T follicular helper cell (primary cell): ENCODE measurements around the gene FCER1G.
"Not testable (repeated sequence)": the region's sequence is repeated elsewhere in the genome, so short reads cannot be mapped to it uniquely, and the experiment has no call there.

Experiments used
- DNase-seq: peaks from one replicate; pipeline ENCODE4 v3.0.0-alpha.2; 2020; ENCODE audit warnings: low read depth

Gene FCER1G

DNA sequence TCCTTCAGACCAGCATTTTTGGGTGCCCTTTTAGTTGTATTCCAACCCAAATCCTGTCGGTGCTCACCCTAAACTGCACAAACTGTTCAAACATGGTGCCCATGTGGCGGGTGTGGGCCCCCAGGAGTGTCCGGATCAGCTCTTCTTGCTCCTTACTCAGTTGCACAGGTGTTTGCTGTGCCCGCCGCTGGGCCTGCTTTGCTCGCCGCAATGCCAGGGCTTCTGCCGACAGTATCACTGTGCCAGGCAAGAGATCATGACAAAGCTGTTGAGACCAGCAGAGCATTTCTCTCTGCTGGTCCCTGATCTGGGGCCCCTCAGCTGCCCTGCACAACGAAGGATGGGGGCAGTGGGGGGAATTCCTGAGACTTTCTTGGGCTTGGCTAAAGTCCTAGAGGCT is 18.0 kb downstream of the FCER1G start:
- no peak for DNase-seq

DNA sequence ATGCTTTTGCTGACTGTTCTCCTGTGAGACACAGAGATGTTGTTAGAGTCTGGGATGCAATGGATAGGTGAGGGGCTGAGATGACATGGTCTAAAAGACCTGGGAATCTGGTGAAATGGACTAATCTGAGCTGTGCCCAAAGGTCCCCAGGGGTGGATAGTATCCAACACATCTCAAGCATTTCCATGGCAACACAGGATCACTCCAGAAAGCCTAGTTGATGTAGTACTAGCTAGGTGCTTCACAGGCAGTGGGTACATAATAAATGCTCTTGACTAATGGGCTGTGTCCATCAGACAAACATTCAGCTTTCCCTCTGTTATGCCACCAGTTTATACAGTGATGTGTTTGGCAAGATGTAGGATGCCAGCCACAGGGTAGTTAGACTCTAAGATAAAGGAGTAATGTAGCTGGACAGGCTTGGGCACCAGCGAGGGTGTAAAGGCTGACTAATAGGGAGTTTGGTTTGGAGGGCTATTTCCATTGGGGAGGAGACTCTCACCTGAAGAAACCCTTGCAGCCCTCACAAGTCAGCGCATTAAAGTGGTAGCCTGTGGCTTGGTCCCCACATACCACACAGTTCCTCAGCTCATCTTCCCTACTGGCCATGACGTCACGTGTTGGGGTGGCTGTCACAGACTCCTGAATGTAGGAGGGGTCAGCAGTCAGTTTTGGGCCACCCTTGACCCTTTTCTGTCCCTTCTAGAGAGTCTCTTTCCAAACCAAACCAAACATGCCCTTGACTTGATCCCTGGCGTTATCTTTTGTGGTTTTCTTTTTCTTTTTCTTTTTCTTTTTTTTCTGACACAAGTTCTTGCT is 21.1 kb downstream of the FCER1G start:
- DNase-seq = no peak

DNA sequence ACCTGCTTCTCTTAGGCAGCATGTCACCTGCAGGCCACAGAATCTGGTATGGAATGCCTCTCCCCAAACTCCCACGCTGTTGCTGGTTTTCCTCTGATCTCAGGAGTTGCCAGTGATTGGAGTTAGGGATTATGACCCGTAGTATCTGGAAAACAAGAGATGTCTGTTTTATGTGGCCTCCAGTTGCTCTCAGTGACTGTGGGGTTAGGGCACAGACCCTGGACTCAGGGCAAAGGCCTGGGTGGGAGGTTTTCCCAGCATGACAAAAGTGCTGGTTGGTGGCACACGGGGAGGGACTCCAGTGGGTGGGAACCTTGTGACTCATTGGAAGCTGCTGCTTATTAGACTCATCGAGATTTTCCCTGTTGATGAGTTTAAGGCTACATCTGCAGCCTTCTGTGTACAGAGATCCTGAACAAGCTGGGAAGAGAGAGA is 23.0 kb downstream of the FCER1G start, which contains the start of gene NR1I3:
Gene NR1I3 (minus strand): TSS at position 165 of the 435 bp plus-strand sequence. CDS start 1,638 bp downstream, outside the sequence.
- DNase-seq = no peak

DNA sequence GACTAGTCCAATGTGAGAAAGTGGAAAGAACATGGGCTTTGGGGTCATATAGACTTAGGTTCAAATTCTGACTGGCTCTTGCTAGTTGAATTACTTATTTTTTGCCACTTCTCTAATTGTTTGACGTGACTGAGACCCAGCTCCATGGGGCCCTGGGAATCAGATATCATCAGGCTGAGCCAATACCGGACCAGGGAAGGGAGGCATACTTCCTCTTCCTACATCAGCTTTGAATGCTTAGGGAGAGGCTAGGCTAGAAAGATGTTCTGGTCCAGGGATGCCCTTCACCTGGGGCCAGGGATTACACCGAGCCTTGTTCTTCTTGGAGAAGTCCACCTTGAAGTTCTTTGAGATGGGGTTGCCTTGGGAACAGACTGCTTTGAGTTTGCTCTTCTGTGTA is 26.6 kb downstream of the FCER1G start:
- DNase-seq = no peak

DNA sequence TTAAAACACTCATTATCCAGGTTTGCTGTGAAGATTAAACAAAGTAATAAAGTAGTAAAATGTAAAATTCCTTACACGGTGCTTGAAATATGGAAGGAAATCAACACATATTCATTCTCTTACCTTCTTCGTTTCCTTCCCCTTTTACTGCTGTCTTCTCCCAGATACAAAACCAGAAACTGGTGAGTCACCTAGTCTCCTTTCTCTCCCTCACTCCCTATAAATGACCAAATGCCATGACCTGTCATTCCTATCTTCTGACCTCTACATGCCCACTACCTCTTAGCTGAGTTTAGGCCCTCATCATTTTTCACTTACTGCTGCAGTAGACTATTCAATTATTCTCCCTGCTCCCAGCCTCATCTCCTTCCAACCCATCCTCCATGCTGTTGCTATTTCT is 27.2 kb downstream of the FCER1G start:
- DNase-seq = no peak

DNA sequence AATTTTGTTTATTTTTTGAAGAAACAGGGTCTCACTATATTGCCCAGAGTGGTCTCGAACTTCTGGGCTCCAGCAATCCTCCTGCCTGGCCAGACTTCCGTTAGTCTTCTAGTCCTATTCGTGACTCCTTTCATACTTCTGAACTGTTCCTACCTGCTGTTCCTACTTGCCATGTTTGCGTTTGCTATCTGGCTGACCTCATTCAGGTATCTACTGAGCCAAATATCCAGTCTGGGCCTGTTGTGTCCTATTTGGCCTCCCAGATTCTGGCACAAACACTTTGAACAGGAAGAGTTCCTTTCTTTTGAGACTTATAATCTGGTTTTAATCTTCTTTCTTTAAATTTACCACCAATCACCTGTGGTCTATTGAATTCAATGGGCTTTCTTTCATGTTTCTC is 29.8 kb downstream of the FCER1G start:
- DNase-seq = no peak

DNA sequence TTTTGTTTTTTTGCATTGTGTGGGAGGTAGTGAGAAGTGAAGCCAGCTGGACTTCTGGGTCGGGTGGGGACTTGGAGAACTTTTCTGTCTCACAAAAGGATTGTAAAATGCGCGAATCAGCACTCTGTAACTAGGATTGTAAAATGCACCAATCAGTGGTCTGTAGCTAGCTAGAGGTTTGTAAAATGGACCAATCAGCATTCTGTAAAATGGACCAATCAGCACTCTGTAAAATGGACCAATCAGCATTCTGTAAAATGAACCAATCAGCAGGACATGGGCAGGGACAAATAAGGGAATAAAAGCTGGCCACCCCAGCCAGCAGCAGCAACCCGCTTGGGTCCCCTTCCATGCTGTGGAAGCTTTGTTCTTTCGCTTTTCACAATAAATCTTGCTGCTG is 35.0 kb downstream of the FCER1G start:
- DNase-seq = not testable (repeated sequence)

DNA sequence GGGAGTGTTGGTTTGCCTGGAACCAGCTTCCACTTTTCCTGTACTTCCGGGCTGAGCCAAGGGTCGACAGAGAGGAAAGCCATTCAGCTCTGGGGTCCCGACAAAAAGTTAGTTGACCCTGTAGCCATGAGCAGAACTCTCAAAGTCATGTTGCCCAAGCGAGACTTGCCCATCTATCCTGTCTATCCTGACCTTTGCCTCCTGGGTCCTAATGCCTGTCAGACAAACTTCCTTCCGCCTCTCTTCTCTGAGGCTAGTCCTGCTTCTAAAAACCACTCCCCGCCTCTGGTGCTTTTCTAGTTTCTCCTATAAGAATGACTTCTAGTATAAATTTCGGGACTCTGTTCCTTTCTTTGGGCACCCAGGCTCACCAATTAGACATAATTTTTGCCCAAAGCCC is 35.7 kb downstream of the FCER1G start:
- no peak for DNase-seq

DNA sequence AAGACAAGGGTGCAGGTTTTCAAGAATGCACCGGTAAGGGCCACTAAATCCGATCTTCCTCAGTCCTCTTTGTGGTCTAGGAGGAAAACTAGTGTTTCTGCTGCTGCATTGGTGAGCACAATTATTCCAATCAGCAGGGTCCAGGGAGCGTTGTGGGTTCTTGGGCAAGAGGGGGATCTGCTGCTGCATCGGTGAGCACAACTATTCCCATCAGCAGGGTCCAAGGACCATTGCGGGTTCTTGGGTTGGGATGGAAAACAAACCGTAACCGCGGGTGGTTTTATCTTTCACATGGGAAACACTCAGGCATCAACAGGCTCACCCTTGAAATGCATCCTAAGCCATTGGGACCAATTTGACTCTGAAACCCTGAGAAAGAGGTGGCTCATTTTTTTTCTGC is 36.5 kb downstream of the FCER1G start:
- DNase-seq = no peak

DNA sequence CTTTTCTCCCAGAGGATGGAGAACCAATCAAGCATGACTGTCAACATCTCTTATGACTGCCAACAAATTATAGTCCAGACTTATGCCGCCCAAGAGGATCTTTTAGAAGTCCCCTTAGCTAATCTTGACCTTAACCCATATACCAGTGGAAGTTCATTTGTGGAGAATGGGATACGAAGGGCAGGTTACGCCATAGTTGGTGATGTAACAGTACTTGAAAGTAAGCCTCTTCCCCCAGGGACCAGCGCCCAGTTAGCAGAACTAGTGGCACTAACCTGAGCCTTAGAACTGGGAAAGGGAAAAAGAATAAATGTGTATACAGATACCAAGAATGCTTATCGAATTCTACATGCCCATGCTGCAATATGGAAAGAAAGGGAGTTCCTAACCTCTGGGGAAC is 40.2 kb downstream of the FCER1G start:
- DNase-seq = not testable (repeated sequence)

DNA sequence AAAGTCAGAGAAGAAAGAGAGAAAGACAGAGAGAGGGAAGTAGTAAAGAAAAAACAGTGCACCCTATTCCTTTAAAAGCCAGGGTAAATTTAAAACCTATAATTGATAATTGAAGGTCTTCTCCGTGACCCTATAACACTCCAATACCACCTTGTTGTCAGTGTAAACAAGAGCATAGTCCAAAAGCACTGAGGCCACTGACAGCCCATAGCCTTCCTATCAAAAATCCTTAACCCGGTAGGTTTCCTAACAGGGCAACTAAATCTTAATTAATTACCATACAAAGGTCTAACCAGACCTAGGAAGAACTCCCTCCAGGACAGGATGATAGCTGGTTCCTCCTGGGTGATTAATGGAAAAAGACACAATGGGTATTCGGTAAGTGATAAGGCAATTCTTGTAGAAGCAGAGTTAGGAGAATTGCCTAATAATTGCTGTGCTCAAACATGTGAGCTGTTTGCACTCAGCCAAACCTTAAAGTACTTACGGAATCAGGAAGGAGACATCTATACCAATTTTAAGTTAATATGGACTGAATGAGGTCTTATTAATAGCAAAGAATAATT is 40.9 kb downstream of the FCER1G start:
- not testable (repeated sequence) for DNase-seq

DNA sequence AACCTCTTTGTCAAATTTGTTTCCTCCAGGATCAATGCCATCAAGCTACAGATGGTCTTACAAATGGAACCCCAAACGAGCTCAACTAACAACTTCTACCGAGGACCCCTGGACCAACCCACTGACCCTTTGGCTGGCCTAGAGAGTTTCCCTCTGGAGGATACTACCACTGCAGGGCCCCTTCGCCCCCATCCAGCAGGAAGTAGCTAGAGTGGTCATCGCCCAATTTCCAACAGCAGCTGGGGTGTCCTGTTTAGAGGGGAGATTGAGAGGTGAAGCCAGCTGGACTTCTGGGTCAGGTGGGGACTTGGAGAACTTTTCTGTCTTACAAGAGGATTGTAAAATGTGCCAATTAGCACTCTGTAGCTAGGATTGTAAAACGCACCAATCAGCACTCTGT is 42.0 kb downstream of the FCER1G start:
- not testable (repeated sequence) for DNase-seq

DNA sequence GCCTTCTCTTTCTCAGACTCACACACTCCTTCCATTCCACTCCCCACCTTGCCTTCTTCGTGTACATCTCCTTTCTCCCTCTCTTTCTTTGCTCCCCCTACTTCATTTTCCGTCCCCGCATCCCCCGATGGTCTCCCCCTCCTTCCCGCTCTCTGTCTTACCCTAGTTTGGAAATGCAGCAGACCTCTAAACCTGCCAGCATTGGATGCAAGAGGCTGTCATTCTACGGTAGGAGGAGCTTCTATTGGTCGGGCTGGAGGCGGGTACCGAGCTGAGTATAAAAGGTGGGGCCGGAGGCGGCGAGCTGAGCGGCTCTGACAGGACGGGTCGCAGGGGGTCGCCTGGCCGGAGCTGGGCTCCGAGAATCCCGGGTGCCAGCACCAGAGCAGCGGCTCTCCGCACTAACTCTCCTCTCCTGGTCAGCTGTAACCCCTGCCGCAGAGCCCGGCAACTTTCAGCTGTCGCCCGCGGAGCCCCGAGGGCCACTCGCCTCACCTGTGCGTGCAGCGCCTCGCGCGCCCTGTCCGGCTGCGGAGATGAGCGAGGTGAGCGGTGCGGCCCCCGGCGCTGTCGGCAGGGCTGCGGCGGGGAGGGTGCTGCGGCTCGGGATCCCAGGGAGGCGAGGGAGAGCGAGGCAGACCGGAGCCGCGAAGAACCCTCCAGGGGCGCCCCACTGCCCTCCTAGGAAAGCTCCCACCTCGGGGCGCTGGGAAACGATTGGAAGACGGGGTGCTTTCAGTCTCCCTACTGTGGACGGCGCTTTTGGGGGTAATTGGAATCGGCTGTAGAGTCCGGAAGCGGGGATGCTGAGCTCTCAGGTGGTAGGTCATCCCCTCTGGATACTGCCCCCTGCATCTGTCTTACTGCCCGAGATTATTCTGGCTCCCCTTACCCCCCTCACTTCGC is 43.6 kb downstream of the FCER1G start, which contains the start of gene PCP4L1:
Gene PCP4L1 (plus strand): TSS at position 307 of the 906 bp plus-strand sequence. CDS start 230 bp downstream, at position 537.
- no peak for DNase-seq

DNA sequence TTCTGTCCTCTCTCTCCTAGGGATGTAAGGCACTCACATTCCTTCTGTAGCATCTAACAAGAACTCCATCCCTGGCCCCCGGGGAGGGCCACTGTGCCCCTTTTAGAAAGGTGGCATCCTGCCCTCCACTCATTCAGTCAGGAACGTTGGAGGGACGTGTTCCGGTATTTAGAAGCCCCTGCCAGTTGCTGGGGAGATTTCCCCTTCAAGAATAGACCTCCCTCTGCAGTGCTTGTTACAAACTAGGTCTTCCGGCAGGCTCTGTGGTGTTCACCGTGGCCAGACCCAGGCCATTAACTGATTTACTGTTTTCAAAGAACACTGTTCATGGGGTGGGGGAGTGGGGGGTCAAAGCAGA is 44.2 kb downstream of the FCER1G start:
- DNase-seq = no peak

DNA sequence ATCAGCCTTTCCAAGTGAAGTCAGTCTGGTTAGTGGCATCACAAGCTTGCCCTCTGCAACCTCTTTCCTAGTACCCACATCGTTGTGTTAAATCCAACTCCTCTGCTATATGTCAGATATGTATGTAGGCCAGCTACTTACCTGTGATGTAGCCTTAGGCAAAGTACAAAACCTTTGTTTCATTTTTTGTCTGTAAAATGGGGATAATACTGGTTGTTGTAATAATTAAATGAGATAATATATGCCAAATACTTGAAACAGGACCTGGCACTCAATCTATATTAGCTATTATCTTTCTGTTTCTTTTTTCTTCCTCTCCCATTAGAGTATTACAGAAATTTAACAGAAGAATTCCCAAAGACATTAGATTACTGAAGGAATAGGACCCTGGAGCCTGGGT is 44.7 kb downstream of the FCER1G start:
- DNase-seq = no peak

DNA sequence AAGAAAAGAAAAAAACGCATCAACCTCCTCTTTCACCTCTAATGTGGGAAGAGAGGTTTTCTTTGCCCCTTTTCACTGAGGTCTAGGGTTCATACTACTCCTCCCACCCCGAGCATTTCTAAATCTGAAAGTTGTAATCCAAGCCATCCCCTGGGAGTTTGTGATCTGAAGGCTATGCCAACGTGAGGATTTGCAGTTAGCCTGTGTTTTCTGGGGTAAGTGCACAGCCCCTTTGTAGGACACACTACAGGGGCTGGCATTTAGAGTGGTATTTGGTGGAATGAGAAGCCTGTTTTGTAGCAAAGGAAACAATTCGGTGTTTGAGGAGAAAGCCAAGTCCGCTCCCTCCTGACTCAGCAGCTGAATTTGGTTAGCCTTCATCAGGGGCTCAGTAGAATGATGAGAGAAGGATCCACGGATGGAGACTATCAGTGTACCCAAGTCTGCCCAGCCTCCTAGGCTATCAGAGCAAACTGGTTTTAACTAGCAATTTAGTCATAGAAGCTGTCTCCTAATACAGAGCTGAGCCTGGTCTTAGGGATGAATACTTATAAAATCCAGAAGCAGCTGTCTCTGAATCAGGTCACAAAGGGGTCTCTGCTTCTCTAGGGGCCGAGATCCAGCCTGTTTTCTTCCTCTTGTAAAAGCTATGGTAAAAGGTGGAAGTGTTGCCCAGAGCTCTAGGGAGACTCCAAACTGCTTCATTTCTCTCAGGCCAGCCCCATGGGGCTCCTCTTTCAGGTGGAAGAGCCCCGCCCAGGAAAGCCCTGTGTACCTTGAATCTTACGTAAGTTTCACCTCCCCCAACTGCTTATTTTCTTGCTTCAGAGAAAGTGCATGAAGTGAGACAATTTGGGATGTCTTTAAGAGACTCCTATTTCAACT is 45.5 kb downstream of the FCER1G start:
- no peak for DNase-seq

DNA sequence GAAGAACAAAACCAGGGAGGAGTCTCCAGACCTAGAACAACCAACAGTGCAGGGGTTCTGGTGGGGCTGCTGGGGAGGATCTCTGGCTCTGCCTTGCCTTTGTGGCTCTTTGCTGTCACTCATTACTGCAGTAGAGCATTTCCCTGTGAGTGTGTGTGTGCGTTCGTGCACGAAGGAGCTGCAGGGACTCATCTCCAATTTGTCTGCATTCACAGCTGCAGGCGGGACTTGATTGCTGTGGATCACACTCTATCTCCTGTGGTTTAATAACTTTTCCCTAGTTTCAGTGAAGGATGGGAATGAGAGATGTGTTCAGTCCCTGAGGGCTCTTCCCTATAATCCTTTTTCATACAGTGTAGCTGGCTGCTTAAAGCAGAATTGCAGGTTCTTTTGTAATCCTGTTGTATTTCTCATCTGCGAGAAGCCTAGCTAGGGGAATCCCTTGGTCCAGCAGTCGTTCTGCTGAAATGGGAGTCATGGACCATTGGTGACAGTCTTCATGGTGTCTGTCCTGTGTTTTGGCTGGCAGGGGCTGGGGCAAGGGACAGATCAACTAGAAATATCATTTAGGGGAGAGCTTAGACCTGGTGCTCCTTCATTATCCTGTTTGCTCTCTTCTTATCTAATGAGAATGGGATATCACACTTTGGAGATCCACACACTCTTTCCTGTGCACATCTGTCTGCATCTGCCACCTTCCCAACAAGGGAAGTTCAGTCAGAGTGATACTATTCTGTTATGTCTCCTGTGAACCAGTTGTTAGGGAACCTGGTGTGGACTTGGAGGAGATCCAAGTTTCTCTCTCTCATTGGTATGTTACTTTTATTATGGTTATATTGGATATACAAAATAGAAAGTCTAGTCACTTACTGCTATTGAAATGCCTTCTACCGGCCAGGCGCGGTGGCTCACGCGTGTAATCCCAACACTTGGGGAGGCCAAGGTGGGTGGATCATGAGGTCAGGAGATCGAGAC is 46.5 kb downstream of the FCER1G start:
- no peak for DNase-seq

DNA sequence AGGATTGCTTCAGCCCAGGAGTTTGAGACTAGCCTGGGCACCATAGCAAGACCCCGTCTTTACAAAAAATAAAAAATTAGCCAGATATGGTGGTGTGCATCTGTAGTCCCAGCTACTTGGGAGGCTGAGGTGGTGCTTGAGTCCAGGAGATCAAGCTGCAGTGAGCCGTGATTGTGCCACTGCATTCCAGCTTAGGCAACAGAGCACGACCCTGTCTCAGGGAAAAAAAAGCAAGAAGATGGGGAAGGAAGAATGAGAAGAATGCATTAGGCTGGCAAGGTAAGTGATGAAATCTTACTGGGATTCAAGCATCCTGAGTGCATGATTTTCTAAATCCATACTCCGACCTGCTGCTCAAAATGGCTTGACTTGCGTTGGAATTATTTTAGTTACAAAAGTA is 50.2 kb downstream of the FCER1G start:
- no peak for DNase-seq

DNA sequence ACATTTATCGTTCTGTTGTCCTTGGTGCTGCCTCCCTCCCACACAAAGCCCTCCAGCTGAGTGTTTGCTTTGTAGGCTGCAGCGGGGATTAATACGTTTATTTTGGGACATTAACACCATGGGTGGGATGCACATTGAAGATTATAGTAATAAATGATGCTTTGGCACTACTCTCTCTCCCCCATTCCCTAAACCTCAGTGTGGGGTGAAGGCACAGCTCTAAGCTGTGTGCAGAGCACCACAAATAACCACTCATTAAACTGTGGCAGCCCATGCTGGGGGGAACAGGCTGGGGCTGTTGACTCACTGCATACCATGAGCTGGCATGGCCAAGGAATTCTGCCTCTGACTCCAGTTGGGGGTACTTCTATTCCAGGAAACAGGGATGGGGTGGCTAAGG is 51.1 kb downstream of the FCER1G start:
- DNase-seq = no peak

DNA sequence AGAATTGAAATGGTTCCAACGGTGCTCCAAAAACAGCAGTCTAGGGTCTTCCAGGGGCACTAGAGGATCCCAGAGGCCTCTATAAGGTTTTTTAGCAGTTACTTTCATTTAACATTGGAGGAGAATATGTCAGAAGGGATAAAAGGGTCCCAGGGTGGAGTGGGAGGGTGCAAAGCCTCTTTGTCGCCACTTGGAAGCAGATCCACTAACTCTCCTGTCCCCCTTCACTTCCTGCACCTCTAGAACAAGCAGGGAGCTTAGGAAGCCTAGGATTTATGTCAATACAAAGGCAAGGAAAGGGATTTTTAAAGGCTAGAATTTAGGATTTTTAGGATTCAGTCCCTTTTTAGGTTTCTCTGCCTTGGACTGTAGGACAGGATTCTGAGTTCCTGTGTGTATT is 51.7 kb downstream of the FCER1G start:
- no peak for DNase-seq
